Fibroblast of mammary gland (primary cell): ENCODE measurements around the gene MTTP.
A peak's percentile ranks its signal among the peaks of the same experiment; 100 is the strongest.
"Not testable (repeated sequence)": the region's sequence is repeated elsewhere in the genome, so short reads cannot be mapped to it uniquely, and the experiment has no call there.

Experiments
- DNase-seq: peaks from one replicate; pipeline ENCODE4 v3.0.0-alpha.2; 2010; ENCODE audit warnings: low read depth
- H3K4me3 ChIP-seq: 2 replicates; pipeline ENCODE4 v1.5.1; 2011; ENCODE audit warnings: low read depth, mild to moderate bottlenecking, low read length, moderate library complexity; ENCODE audit not compliant: control insufficient read depth
- CTCF ChIP-seq: conservative IDR thresholded peaks from 2 replicates; pipeline ENCODE4 v1.5.1; 2011; ENCODE audit warnings: low read depth, low read length, inconsistent platforms; ENCODE audit not compliant: control insufficient read depth, insufficient read depth

Gene MTTP

GRCh38 chr4:99574530-99575324 lies at the start of gene MTTP:
Gene MTTP, plus strand, starts transcription at chr4:99574824. Its CDS starts 86 bp downstream, at chr4:99574910.
- no peak for TF ChIP-seq CTCF
- no peak for DNase-seq
- no peak within 1 kb of the TSS for H3K4me3 ChIP-seq

GRCh38 chr4:99529228-99529627 lies 45.4 kb upstream of the MTTP start:
- no peak for TF ChIP-seq CTCF
- DNase-seq: peak; percentile 11
- H3K4me3 ChIP-seq: no peak overlapping the region

GRCh38 chr4:99529956-99530355 lies 44.7 kb upstream of the MTTP start:
- no peak for TF ChIP-seq CTCF
- no peak for DNase-seq
- no peak overlapping the region for H3K4me3 ChIP-seq

GRCh38 chr4:99534699-99535098 lies 39.9 kb upstream of the MTTP start:
- not testable (repeated sequence) for H3K4me3 ChIP-seq, DNase-seq

- no peak for TF ChIP-seq CTCF
- DNase-seq: no peak
- H3K4me3 ChIP-seq: no peak overlapping the region
Measured at GRCh38 chr4:99536271-99536670, 38.4 kb upstream of the MTTP start.

- H3K4me3 ChIP-seq: no peak overlapping the region
- no peak for TF ChIP-seq CTCF
- DNase-seq: no peak
Measured at GRCh38 chr4:99536848-99537247, 37.8 kb upstream of the MTTP start.

GRCh38 chr4:99537674-99538073 lies 37.0 kb upstream of the MTTP start:
- no peak for DNase-seq
- TF ChIP-seq CTCF: no peak
- no peak overlapping the region for H3K4me3 ChIP-seq
